ENCODE data around the gene MIS12. TPM values are rescaled to one million over a fixed set of nuclear protein-coding genes. Genes with fewer than 3 reads are reported as not detected.
A peak's percentile ranks its signal among the peaks of the same experiment; 100 is the strongest.

Gene MIS12
- total RNA-seq, 1 donor, result 22.8 TPM

DNA sequence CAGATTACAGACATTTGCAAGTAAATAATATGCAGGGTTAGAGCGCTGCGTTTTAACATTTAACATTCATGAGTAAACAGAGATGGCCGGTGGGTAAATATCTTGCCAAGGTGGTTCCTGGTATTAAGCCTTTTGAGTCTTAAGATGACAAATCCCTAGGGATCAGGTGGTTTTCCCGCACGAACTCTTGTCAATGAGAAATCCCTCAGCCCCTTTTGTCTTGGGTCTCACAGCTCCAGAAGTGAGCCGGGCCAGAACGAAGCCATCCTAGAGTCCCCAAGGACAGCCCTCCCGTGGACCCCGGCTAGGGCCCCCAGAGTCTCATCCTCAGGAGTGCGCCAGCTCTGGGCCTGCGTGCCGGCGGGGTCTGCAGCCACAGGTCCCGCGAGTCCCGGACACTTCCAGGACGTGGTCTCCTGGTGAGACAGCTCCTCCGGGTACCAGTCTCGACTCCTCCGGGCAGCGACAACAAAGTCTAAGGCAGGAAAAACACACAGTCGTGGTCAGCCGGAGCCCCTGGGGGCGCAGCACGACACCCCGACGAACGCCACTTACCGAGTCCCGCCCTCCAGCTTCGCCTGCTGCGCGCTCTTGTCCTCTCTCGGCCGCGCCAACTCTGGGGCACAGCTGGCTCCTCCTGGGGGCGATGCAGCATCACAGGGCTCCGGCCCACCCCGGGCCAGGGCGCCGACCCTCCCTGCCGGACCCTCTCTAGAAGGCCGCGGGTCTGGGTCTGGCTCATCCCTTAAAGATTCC, 13.3 kb downstream of the MIS12 start:
- peak overlapping the region; percentile 72 for H3K4me3 ChIP-seq (ENCODE audit: low read depth, low read length)
- DNase-seq (ENCODE audit: low read depth), result no peak
- TF ChIP-seq, protein P1, sequence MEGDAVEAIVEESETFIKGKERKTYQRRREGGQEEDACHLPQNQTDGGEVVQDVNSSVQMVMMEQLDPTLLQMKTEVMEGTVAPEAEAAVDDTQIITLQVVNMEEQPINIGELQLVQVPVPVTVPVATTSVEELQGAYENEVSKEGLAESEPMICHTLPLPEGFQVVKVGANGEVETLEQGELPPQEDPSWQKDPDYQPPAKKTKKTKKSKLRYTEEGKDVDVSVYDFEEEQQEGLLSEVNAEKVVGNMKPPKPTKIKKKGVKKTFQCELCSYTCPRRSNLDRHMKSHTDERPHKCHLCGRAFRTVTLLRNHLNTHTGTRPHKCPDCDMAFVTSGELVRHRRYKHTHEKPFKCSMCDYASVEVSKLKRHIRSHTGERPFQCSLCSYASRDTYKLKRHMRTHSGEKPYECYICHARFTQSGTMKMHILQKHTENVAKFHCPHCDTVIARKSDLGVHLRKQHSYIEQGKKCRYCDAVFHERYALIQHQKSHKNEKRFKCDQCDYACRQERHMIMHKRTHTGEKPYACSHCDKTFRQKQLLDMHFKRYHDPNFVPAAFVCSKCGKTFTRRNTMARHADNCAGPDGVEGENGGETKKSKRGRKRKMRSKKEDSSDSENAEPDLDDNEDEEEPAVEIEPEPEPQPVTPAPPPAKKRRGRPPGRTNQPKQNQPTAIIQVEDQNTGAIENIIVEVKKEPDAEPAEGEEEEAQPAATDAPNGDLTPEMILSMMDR (IDR thresholded peaks at IDR 0.05; ENCODE audit: insufficient read depth, low read length), result no peak

DNA sequence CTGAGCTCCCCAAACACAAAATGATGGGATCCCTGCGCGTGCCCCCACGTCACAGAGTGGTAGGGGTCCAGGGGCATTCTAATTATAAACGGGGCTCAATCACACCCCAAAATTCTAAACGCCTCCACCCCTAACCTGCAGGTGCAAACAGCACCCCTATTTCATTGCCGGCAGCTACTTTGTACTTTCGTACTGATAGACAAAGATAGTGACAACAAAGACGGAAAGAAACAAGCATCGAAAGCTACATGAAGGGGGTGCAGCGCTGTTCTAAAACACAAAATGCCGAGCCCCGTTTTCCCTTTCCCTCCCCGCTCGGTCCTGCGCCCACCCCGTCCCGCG, 13.9 kb downstream of the MIS12 start:
- DNase-seq (ENCODE audit: low read depth), result no peak
- TF ChIP-seq, protein P1 (IDR thresholded peaks at IDR 0.05; ENCODE audit: insufficient read depth, low read length), result no peak
- peak overlapping the region; percentile 72 for H3K4me3 ChIP-seq (ENCODE audit: low read depth, low read length)

DNA sequence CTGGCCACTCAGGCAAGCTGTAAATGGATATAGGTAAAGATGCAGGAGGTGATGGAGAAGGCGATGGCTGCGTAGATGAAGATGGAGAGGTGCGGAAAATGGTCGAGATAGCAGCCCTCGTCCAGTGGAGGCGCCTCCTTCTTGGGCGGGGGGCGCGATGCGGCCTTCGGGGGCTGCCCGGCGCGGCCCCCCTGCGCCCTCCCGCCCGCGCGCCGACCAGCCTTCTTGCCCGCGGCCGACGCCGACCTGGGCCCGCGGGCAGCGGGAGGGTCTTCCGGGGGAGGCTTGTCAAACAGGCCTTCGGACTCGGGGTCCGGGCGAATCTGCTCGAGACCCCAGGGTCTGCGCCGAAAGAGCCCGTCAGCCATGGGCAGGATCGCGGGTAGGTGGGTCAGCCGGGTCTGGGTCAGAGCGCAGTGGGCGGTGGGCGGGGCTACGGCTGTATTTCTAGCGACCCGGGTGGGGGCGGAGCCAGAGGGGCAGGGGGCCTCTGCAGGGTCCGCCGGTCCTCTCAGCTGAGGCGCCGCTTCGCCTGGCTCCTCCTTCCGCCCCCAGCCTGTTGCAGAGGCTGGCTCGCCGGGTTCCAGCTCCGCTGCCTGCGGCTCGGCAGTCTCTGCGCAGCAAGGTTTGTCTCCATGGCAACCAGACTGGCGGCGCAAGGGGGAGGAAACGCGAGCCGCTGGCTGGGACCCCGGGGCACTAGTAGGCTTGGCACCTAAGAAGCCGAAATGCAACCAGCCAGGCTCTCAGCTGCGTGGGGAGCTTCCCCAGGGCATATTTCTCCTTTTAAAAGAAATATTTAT, 14.4 kb downstream of the MIS12 start:
- TF ChIP-seq, protein P1 (IDR thresholded peaks at IDR 0.05; ENCODE audit: insufficient read depth, low read length), result no peak
- DNase-seq (ENCODE audit: low read depth), result peak; percentile 83
- peak overlapping the region; percentile 72 for H3K4me3 ChIP-seq (ENCODE audit: low read depth, low read length)

- H3K4me3 ChIP-seq (ENCODE audit: low read depth, low read length), result no peak overlapping the region
- TF ChIP-seq, protein P1 (IDR thresholded peaks at IDR 0.05; ENCODE audit: insufficient read depth, low read length), result no peak
- DNase-seq (ENCODE audit: low read depth), result no peak
Measured at GRCh38 chr17:5501685-5502084, 15.3 kb downstream of the MIS12 start.

GRCh38 chr17:5502552-5502951, 16.2 kb downstream of the MIS12 start:
- no peak for DNase-seq (ENCODE audit: low read depth)
- TF ChIP-seq, protein P1 (IDR thresholded peaks at IDR 0.05; ENCODE audit: insufficient read depth, low read length), result no peak
- no peak overlapping the region for H3K4me3 ChIP-seq (ENCODE audit: low read depth, low read length)

- TF ChIP-seq, protein P1 (IDR thresholded peaks at IDR 0.05; ENCODE audit: insufficient read depth, low read length), result no peak
- no peak overlapping the region for H3K4me3 ChIP-seq (ENCODE audit: low read depth, low read length)
- no peak for DNase-seq (ENCODE audit: low read depth)
Measured at GRCh38 chr17:5506307-5506706, 19.9 kb downstream of the MIS12 start.
